GM12878 (cell line): ENCODE results near the gene CAMK2D. TPM values are rescaled to one million over a fixed set of nuclear protein-coding genes. Genes with fewer than 3 reads are reported as not detected.

ENCODE experiments used
- ATAC-seq: fragments of 200-7000 bp; cut with Tn5 transposase; 3 replicates; pipeline ENCODE4 v1.9.1; 2020; ENCODE audit warnings: mild to moderate bottlenecking, moderate library complexity
- BruUV-seq: library from RNA; stranded (reverse); fragments of 400-500 nt; replicated peaks from 2 replicates; lab custom pipeline; 2021; lab: Mats Ljungman, UMichigan
- CTCF ChIA-PET: fragments of 300-600 bp; sonication (Branson Sonifier 250); formaldehyde crosslinking; extraction: SDS; loops from one replicate; lab custom pipeline; 2021; ENCODE audit warnings: inconsistent platforms; lab: Yijun Ruan, JAX
- POLR2A ChIA-PET: fragments of 350-600 bp; formaldehyde crosslinking; extraction: SDS; loops from one replicate; lab custom pipeline; 2021; ENCODE audit warnings: inconsistent platforms; lab: Charles Lee
- RAD21 ChIA-PET: fragments of 300-600 bp; sonication (Branson Sonifier 250); formaldehyde crosslinking; loops from one replicate; lab custom pipeline; 2023; ENCODE audit warnings: antibody characterized with exemption; ENCODE audit not compliant: unreplicated experiment; lab: Charles Lee
- SMC1A ChIA-PET: fragments of 300-600 bp; sonication (Branson Sonifier 250); formaldehyde crosslinking; loops from one replicate; lab custom pipeline; 2023; ENCODE audit not compliant: unreplicated experiment, uncharacterized antibody; lab: Charles Lee
- DNase-seq: peaks from one replicate; pipeline ENCODE4 v3.0.0-alpha.2; 2011; ENCODE audit warnings: low read depth, low spot score
- FAIRE-seq: peaks from 3 replicates; lab custom pipeline; 2011; peaks lifted over from hg19 to GRCh38; lab: Jason Lieb, UNC
- H2AFZ ChIP-seq: 2 replicates; pipeline ENCODE4 v1.6.0; 2011; ENCODE audit warnings: low read depth, low read length, control low read depth; ENCODE audit not compliant: control insufficient read depth
- H3K27ac ChIP-seq: 2 replicates; pipeline ENCODE4 v1.5.1; 2011; ENCODE audit warnings: control low read depth; ENCODE audit not compliant: control insufficient read depth, insufficient read depth
- H3K27me3 ChIP-seq, 2 experiments: replicated peaks in 1 of 2; 2 replicates each; pipeline versions ENCODE4 v1.6.0 to v1.6.1; 2011; ENCODE audit warnings: low read length in 1 of 2; ENCODE audit not compliant: control insufficient read depth in 2 of 2, insufficient read depth in 2 of 2
- H3K36me3 ChIP-seq, 2 experiments: 2 replicates each; pipeline ENCODE4 v1.5.1; 2011; ENCODE audit warnings: low read length in 1 of 2; ENCODE audit not compliant: control insufficient read depth in 2 of 2, insufficient read depth in 2 of 2
- H3K4me1 ChIP-seq: 2 replicates; pipeline ENCODE4 v1.6.1; 2011; ENCODE audit warnings: mild to moderate bottlenecking, low read length, moderate library complexity, mixed read lengths; ENCODE audit not compliant: control insufficient read depth, insufficient read depth
- H3K4me2 ChIP-seq: 2 replicates; pipeline ENCODE4 v1.6.0; 2011; ENCODE audit warnings: control low read depth; ENCODE audit not compliant: control insufficient read depth, insufficient read depth
- H3K4me3 ChIP-seq: fragments of 200-600 bp; sonication (generic); 2 replicates; pipeline ENCODE4 v1.5.1; 2016
- H3K79me2 ChIP-seq: 2 replicates; pipeline ENCODE4 v1.6.0; 2011; ENCODE audit warnings: low read length; ENCODE audit not compliant: control insufficient read depth, insufficient read depth
- H3K9ac ChIP-seq: 2 replicates; pipeline ENCODE4 v1.8.0; 2011; ENCODE audit warnings: low read length, control low read depth, mixed read lengths; ENCODE audit not compliant: control insufficient read depth, insufficient read depth
- H3K9me3 ChIP-seq: replicated peaks from 3 replicates; pipeline ENCODE4 v1.5.1; 2011; ENCODE audit warnings: mild to moderate bottlenecking, low read length; ENCODE audit not compliant: control insufficient read depth, insufficient read depth
- H4K20me1 ChIP-seq: 2 replicates; pipeline ENCODE4 v1.6.0; 2011; ENCODE audit not compliant: control insufficient read depth, insufficient read depth
- CEBPB ChIP-seq, 2 experiments: fragments of 150-350 bp in 1 of 2; IDR thresholded peaks; 2 replicates each; pipeline ENCODE4 v1.6.1; 2012 to 2014; ENCODE audit warnings: low read depth in 2 of 2, low read length in 2 of 2, borderline replicate concordance in 1 of 2, inconsistent platforms in 1 of 2
- KAT2A ChIP-seq: conservative IDR thresholded peaks from 2 replicates; pipeline ENCODE4 v1.6.1; 2011; ENCODE audit warnings: low read depth, low read length; ENCODE audit not compliant: control insufficient read depth
- RB1 ChIP-seq: fragments of 450-650 bp; formaldehyde crosslinking; IDR thresholded peaks from 2 replicates; pipeline ENCODE4 v1.6.1; 2017; ENCODE audit warnings: mild to moderate bottlenecking, borderline replicate concordance
- RBBP5 ChIP-seq: fragments of 200-600 bp; sonication (generic); conservative IDR thresholded peaks from 2 replicates; pipeline ENCODE4 v1.6.1; 2016
- RUNX3 ChIP-seq: IDR thresholded peaks from 2 replicates; pipeline ENCODE4 v1.6.1; 2012; ENCODE audit warnings: low read length, inconsistent platforms
- SREBF2 ChIP-seq: IDR thresholded peaks from 2 replicates; pipeline ENCODE4 v1.6.1; 2012; ENCODE audit warnings: mild to moderate bottlenecking, low read length
- SUPT20H ChIP-seq: IDR thresholded peaks from 2 replicates; pipeline ENCODE4 v1.6.1; 2011; ENCODE audit warnings: low read depth, mild to moderate bottlenecking, low read length, moderate library complexity, borderline replicate concordance; ENCODE audit not compliant: control insufficient read depth
- WGBS: methylation state at CpG from one replicate; pipeline ENCODE4 v1.1.6; 2016; ENCODE audit warnings: low lambda C conversion rate; ENCODE audit not compliant: insufficient replicate concordance, insufficient coverage; ENCODE audit errors: missing lambda C conversion rate; 5-methylcytosine and 5-hydroxymethylcytosine counted together
- in situ Hi-C: fragments of 300-500 bp; cut with MboI; formaldehyde crosslinking; loops from 9 replicates; pipeline ENCODE4 v1.14.3; 2018; ENCODE audit warnings: mixed read lengths
- intact Hi-C: fragments of 100-400 bp; cut with micrococcal nuclease; formaldehyde crosslinking; loops from one replicate; pipeline ENCODE4 v1.14.2; 2022; ENCODE audit not compliant: unreplicated experiment
- polyA plus RNA-seq, 11 experiments: library from polyadenylated mRNA; depleted of rRNA in 4 of 11; unstranded in 6 of 11; stranded (reverse) in 5 of 11; fragments of >200 nt; fragmentation: Nextera tagmentation in 4 of 11; fragmentation: Illumina TruSeq in 1 of 11; extraction: Ambion mirVana in 4 of 11; extraction: Trizol in 1 of 11; gene quantifications; 1 replicate in 1 of 11; 2 replicates in 10 of 11; pipeline versions ENCODE4 v1.2.1 to v1.2.3, GENCODE V29; 2011 to 2016; ENCODE audit warnings: inconsistent platforms in 2 of 11, missing spikeins in 2 of 11, low read depth in 1 of 11
- total RNA-seq, 4 experiments: library from RNA; depleted of rRNA in 3 of 4; stranded (reverse); fragments of >200 nt in 3 of 4; fragmentation: Illumina TruSeq in 1 of 4; extraction: Trizol in 1 of 4; gene quantifications; 2 replicates each; pipeline versions ENCODE4 v1.2.1 to v1.2.3, GENCODE V29; 2013 to 2021
- TF ChIP-seq, protein P1 (sequence below): fragments of 450-650 bp; IDR thresholded peaks from 2 replicates; pipeline ENCODE4 v1.6.1; 2018; ENCODE audit warnings: mild to moderate bottlenecking, low read depth, moderate library complexity; ENCODE audit not compliant: partially characterized antibody
- TF ChIP-seq, protein P2 (sequence below): fragments of 450-650 bp; IDR thresholded peaks from 2 replicates; pipeline ENCODE4 v1.6.1; 2017; ENCODE audit warnings: low read depth, mild to moderate bottlenecking, moderate library complexity

The CAMK2D gene
- total and polyA plus RNA-seq, 10 of the 15 experiments (the other 5 are each of a cell fraction or from before 2014, with no cell fraction given): 6.9 to 88.5 (median 12.9) TPM

DNA sequence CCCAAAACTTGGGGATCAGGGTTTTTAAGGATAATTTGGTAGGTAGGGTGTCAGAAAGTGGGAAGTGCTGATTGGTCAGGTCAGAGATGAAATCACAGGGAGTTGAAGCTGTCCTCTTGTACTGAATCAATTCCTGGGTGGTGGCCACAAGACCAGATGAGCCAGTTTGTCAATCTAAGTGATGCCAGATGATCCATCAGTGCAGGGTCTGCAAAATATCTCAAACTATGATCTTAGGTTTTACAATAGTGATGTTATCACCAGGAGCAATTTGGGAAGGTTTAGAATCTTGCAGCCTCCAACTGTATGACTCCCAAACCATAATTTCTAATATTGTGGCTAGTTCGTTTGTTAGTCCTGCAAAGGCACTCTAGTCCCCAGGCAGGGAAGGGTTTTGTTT is 43.3 kb downstream of the CAMK2D start (continued):
- TF ChIP-seq, protein P1, sequence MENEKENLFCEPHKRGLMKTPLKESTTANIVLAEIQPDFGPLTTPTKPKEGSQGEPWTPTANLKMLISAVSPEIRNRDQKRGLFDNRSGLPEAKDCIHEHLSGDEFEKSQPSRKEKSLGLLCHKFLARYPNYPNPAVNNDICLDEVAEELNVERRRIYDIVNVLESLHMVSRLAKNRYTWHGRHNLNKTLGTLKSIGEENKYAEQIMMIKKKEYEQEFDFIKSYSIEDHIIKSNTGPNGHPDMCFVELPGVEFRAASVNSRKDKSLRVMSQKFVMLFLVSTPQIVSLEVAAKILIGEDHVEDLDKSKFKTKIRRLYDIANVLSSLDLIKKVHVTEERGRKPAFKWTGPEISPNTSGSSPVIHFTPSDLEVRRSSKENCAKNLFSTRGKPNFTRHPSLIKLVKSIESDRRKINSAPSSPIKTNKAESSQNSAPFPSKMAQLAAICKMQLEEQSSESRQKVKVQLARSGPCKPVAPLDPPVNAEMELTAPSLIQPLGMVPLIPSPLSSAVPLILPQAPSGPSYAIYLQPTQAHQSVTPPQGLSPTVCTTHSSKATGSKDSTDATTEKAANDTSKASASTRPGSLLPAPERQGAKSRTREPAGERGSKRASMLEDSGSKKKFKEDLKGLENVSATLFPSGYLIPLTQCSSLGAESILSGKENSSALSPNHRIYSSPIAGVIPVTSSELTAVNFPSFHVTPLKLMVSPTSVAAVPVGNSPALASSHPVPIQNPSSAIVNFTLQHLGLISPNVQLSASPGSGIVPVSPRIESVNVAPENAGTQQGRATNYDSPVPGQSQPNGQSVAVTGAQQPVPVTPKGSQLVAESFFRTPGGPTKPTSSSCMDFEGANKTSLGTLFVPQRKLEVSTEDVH: no peak
- TF ChIP-seq, protein P2, sequence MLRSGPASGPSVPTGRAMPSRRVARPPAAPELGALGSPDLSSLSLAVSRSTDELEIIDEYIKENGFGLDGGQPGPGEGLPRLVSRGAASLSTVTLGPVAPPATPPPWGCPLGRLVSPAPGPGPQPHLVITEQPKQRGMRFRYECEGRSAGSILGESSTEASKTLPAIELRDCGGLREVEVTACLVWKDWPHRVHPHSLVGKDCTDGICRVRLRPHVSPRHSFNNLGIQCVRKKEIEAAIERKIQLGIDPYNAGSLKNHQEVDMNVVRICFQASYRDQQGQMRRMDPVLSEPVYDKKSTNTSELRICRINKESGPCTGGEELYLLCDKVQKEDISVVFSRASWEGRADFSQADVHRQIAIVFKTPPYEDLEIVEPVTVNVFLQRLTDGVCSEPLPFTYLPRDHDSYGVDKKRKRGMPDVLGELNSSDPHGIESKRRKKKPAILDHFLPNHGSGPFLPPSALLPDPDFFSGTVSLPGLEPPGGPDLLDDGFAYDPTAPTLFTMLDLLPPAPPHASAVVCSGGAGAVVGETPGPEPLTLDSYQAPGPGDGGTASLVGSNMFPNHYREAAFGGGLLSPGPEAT: no peak
- TF ChIP-seq, all 136 proteins: peak for 0

DNA sequence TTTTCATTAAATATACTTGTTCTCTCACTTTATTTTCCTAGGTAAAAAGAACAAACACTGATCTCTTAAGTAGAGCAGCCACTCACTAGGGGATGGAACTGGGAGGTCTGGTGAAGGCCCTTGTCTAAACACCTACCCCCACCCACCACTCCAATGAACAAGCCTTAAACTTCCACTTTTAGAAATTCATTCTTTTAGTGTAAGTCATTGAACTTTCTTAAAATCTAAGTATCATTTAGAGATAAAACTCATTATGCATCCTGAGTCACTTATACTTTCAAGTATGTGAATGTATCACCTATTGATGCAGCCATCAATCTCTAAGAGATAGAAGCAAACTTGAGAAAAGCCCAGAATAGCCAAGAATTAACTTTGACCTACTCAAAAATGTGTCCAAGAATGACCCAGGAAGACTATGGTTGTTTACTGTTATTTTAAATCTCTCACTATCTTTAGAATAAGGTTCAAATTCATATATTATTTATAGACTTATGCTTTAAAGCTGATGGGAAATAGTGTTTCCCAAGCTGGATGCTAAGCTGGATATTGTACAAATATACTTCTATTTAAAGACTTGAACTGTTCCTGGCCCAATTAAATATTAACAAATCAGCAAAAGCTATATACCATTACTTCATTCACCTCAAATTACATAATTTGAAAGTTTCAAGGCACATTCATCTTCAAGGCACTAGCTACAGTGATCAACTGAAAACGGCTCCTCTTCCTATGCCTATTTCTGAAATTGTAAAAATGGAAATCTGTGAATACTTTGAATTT is 49.5 kb downstream of the CAMK2D start:
- ChIA-PET RAD21 (interaction anchor here (1.1 to 2.0 kb wide), 2 partner anchors 14 to 29 kb away, joined by 3 to 5 read pairs; no protein-coding TSS in a partner anchor), POLR2A (interaction anchor here (0.9 to 1.1 kb wide), 3 partner anchors 9 to 17 kb away, joined by 3 to 4 read pairs (median 4); no protein-coding TSS in a partner anchor), CTCF (interaction anchor here (1.4 kb wide), 1 partner anchor 11 kb away, joined by 5 read pairs; no protein-coding TSS in a partner anchor), SMC1A (interaction anchor here (0.6 to 4.8 kb wide), 9 partner anchors 8 to 164 kb away, joined by 3 to 47 read pairs (median 3); no protein-coding TSS in a partner anchor)
- FAIRE-seq (no peak), DNase-seq (no peak), ATAC-seq (no peak)
- Histone ChIP-seq H3K9me3 (no peaks in the 10 kb centered on the region), H3K9ac (no peak overlapping the region), H3K27ac (no peak overlapping the region), H3K36me3 (no peaks in the 10 kb centered on the region; a peak in 1 of 4 replicates), H2AFZ (no peak overlapping the region), H3K4me2 (no peak overlapping the region), H3K4me3 (no peak overlapping the region), H4K20me1 (no peaks in the 10 kb centered on the region), H3K27me3 (no peaks in the 10 kb centered on the region), H3K4me1 (peaks cover 19% of the 10 kb centered on the region), H3K79me2 (peaks cover 8% of the 10 kb centered on the region)
- intact Hi-C loops (loop anchor here (10.0 kb wide), 1 partner anchor 457 kb away; no protein-coding TSS in a partner anchor), in situ Hi-C loops (no loop called here)
- no peak for TF ChIP-seq RBBP5
- TF ChIP-seq RB1: no peak
- TF ChIP-seq, protein P1: no peak
- TF ChIP-seq KAT2A: no peak
- no peak for TF ChIP-seq RUNX3
- TF ChIP-seq CEBPB (IDR thresholded peaks at IDR 0.05; ENCODE audit: borderline replicate concordance in 1 of 2, low read depth in 2 of 2, low read length in 2 of 2): no peak
- TF ChIP-seq SREBF2: no peak
- no peak for TF ChIP-seq SUPT20H
- 96% methylated on average over 1 of the region's 1 CpG for WGBS
- BruUV-seq: no TSS peak
